Panc1 (cell line): ENCODE data around the gene IL19. TPM values are rescaled to one million over a fixed set of nuclear protein-coding genes. Genes with fewer than 3 reads are reported as not detected.

Experiments used
- ATAC-seq: fragments of 200-7000 bp; cut with Tn5 transposase; 2 replicates; pipeline ENCODE4 v1.9.1; 2020; ENCODE audit warnings: mild to moderate bottlenecking, moderate library complexity
- BruUV-seq: library from RNA; stranded (reverse); fragments of 400-500 nt; replicated peaks from 2 replicates; lab custom pipeline; 2021; lab: Mats Ljungman, UMichigan
- CTCF ChIA-PET: fragments of 300-600 bp; sonication (Branson Sonifier 250); formaldehyde crosslinking; loops from one replicate; lab custom pipeline; 2022; ENCODE audit warnings: antibody characterized with exemption; lab: Charles Lee
- POLR2A ChIA-PET: fragments of 300-600 bp; sonication (Branson Sonifier 250); formaldehyde crosslinking; loops from one replicate; lab custom pipeline; 2022; ENCODE audit warnings: antibody characterized with exemption; lab: Charles Lee
- DNase-seq: peaks from one replicate; pipeline ENCODE4 v3.0.0-alpha.2; 2010; ENCODE audit warnings: low read depth, low spot score
- H3K27ac ChIP-seq: 2 replicates; pipeline ENCODE4 v1.5.1; 2011; ENCODE audit warnings: mild to moderate bottlenecking, low read length, inconsistent platforms
- H3K27me3 ChIP-seq: fragments of 200-500 bp; sonication (Bioruptor generic); 2 replicates; pipeline ENCODE4 v1.6.0; 2014; ENCODE audit warnings: low read length, inconsistent platforms; ENCODE audit not compliant: control insufficient read depth, insufficient read depth
- H3K36me3 ChIP-seq: fragments of 200-500 bp; sonication (Bioruptor generic); 2 replicates; pipeline ENCODE4 v1.5.1; 2014; ENCODE audit warnings: inconsistent platforms, mild to moderate bottlenecking, low read length, moderate library complexity; ENCODE audit not compliant: control insufficient read depth, insufficient read depth
- H3K4me1 ChIP-seq: 2 replicates; pipeline ENCODE4 v1.5.1; 2011; ENCODE audit warnings: inconsistent platforms, mild to moderate bottlenecking, low read length, moderate library complexity; ENCODE audit not compliant: control insufficient read depth, insufficient read depth
- H3K4me3 ChIP-seq, 2 experiments: 2 replicates each; pipeline ENCODE4 v1.5.1; 2011 to 2012; ENCODE audit warnings: low read depth in 2 of 2, low read length in 2 of 2, mild to moderate bottlenecking in 2 of 2, inconsistent platforms in 1 of 2, moderate library complexity in 1 of 2
- H3K9me3 ChIP-seq: fragments of 200-500 bp; sonication (Bioruptor generic); 2 replicates; pipeline ENCODE4 v1.5.1; 2014; ENCODE audit warnings: low read depth, mild to moderate bottlenecking, inconsistent platforms, low read length, moderate library complexity; ENCODE audit not compliant: control insufficient read depth, insufficient read depth
- CTCF ChIP-seq: fragments of 450-650 bp; IDR thresholded peaks from 2 replicates; pipeline ENCODE4 v1.5.1; 2017; ENCODE audit warnings: mild to moderate bottlenecking
- POLR2AphosphoS5 ChIP-seq: IDR thresholded peaks from 2 replicates; pipeline ENCODE4 v1.6.1; 2012; ENCODE audit warnings: mild to moderate bottlenecking, low read depth, low read length, moderate library complexity
- SIN3A ChIP-seq: IDR thresholded peaks from 2 replicates; pipeline ENCODE4 v1.6.1; 2012; ENCODE audit warnings: low read depth, mild to moderate bottlenecking, low read length, moderate library complexity, borderline replicate concordance; ENCODE audit not compliant: insufficient read depth
- TCF7L2 ChIP-seq: IDR thresholded peaks from 2 replicates; pipeline ENCODE4 v1.6.1; 2011; ENCODE audit warnings: mild to moderate bottlenecking, low read depth, low read length, inconsistent platforms
- in situ Hi-C: cut with HindIII; loops from 2 replicates; pipeline ENCODE4 v1.10.0; 2016; ENCODE audit warnings: low sequenced_read_pairs, low pct_unique_long_range_greater_than_20kb
- intact Hi-C: fragments of 100-400 bp; cut with micrococcal nuclease; formaldehyde crosslinking; loops from one replicate; pipeline ENCODE4 v1.10.0; 2022; ENCODE audit not compliant: unreplicated experiment
- total RNA-seq: library from RNA; stranded (reverse); gene quantifications from one replicate; pipeline ENCODE4 v1.2.1, GENCODE V29; 2021; ENCODE audit not compliant: unreplicated experiment
- TF ChIP-seq, protein P1 (sequence below), 2 experiments: IDR thresholded peaks; 2 replicates each; pipeline ENCODE4 v1.6.1; 2011 to 2012; ENCODE audit warnings: low read depth in 2 of 2, control low read depth in 1 of 2, low read length in 1 of 2, mild to moderate bottlenecking in 1 of 2, moderate library complexity in 1 of 2; ENCODE audit not compliant: insufficient read depth in 1 of 2

IL19 gene
- total RNA-seq, 1 experiment from 2014 or later: not detected

- CTCF ChIA-PET: no interaction called here
- in situ Hi-C loops (no loop called here), intact Hi-C loops (no loop called here)
- ATAC-seq (no peak), DNase-seq (no peak)
- no peaks in the 10 kb centered on the region for H3K36me3 ChIP-seq
- no peaks in the 10 kb centered on the region for H3K4me1 ChIP-seq
- TF ChIP-seq POLR2AphosphoS5 (no peak), TCF7L2 (no peak), SIN3A (no peak), CTCF (no peak)
- TF ChIP-seq, protein P1, sequence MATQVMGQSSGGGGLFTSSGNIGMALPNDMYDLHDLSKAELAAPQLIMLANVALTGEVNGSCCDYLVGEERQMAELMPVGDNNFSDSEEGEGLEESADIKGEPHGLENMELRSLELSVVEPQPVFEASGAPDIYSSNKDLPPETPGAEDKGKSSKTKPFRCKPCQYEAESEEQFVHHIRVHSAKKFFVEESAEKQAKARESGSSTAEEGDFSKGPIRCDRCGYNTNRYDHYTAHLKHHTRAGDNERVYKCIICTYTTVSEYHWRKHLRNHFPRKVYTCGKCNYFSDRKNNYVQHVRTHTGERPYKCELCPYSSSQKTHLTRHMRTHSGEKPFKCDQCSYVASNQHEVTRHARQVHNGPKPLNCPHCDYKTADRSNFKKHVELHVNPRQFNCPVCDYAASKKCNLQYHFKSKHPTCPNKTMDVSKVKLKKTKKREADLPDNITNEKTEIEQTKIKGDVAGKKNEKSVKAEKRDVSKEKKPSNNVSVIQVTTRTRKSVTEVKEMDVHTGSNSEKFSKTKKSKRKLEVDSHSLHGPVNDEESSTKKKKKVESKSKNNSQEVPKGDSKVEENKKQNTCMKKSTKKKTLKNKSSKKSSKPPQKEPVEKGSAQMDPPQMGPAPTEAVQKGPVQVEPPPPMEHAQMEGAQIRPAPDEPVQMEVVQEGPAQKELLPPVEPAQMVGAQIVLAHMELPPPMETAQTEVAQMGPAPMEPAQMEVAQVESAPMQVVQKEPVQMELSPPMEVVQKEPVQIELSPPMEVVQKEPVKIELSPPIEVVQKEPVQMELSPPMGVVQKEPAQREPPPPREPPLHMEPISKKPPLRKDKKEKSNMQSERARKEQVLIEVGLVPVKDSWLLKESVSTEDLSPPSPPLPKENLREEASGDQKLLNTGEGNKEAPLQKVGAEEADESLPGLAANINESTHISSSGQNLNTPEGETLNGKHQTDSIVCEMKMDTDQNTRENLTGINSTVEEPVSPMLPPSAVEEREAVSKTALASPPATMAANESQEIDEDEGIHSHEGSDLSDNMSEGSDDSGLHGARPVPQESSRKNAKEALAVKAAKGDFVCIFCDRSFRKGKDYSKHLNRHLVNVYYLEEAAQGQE (IDR thresholded peaks at IDR 0.05; ENCODE audit: insufficient read depth in 1 of 2, low read depth in 2 of 2, low read length in 1 of 2): no peak
- POLR2A ChIA-PET: interaction anchor here (0.7 kb wide), 1 partner anchor 152 kb away, joined by 4 read pairs; no protein-coding TSS in a partner anchor
- H3K4me3 ChIP-seq: no peak overlapping the region
- no peak overlapping the region for H3K27ac ChIP-seq
- BruUV-seq: no TSS peak
- H3K27me3 ChIP-seq: no peaks in the 10 kb centered on the region
- no peaks in the 10 kb centered on the region for H3K9me3 ChIP-seq
Measured at GRCh38 chr1:206722751-206723461, 47.7 kb upstream of the IL19 start.

GRCh38 chr1:206723462-206723804 lies 47.1 kb upstream of the IL19 start:
- no peak overlapping the region for H3K4me3 ChIP-seq
- in situ Hi-C loops (no loop called here), intact Hi-C loops (no loop called here)
- H3K27me3 ChIP-seq: no peaks in the 10 kb centered on the region
- ChIA-PET POLR2A (no interaction called here), CTCF (no interaction called here)
- no peaks in the 10 kb centered on the region for H3K4me1 ChIP-seq
- no peaks in the 10 kb centered on the region for H3K9me3 ChIP-seq
- no peak for ATAC-seq
- BruUV-seq: no TSS peak
- DNase-seq: no peak
- H3K36me3 ChIP-seq: no peaks in the 10 kb centered on the region
- no peak overlapping the region for H3K27ac ChIP-seq
- TF ChIP-seq CTCF (no peak), POLR2AphosphoS5 (no peak)
- TF ChIP-seq, protein P1 (IDR thresholded peaks at IDR 0.05; ENCODE audit: insufficient read depth in 1 of 2, low read depth in 2 of 2, low read length in 1 of 2): no peak
